H54 (cell line): ENCODE data around the gene APEX1.

Source experiments
- DNase-seq: peaks from one replicate; pipeline ENCODE4 v3.0.0; 2011; ENCODE audit warnings: low spot score, mixed read lengths; ENCODE audit not compliant: insufficient read length
- FAIRE-seq: peaks from 3 replicates; lab custom pipeline; 2011; peaks lifted over from hg19 to GRCh38; lab: Jason Lieb, UNC
- POLR2A ChIP-seq: IDR thresholded peaks from 2 replicates; pipeline ENCODE4 v1.6.1; 2011; ENCODE audit warnings: low read depth, mild to moderate bottlenecking, low read length

The APEX1 gene

DNA sequence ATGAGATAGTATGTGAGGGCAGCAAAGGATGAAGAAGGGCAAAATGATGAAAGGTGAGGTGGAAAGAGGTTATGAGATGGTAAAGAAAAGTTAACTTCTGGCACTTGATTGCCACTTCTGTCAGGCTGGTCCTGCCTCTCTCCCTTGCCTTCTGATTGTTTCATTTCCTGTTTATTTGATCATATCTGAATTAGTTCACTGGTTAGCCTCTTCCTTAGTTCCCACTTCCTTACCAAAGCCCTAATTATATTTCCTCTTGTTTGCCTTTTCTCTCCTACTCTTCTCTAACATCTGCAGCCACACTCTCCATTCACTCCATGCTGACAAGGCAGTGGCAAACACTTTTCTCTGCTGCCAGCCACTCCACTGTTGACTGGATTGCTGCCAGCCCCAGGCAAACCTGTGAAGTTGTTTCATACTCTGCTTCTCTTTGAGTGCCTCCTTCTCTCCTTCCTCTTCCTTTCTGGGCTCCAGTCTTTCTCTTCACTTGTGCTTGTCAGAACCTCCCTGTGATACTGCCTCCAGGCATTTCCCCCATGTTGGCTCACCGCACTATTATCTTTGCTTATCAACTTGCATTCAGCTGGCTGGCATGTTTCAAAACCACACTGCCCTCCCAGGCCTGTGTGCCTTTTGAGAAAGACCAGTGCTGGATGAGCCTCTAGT, 22.3 kb downstream of the APEX1 start:
- no peak for TF ChIP-seq POLR2A
- FAIRE-seq: no peak
- DNase-seq: no peak

DNA sequence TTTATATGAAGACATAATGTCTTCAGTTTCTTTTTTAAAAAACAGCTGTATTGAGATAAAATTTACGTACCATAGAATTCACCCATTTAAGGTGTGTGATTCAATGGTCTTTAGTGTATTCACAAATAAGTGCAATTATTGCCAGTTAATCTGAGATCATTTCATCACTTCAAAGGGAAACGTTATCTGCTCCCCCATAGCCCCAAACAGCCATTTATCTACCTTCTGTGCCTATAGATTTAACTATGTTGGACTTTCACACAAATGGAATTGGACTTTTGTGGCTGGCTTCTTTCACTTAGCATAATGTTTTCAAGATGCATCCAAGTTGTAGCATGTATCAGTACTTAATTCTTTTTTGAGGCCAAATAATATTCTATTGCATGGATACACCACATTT, 23.9 kb downstream of the APEX1 start:
- TF ChIP-seq POLR2A: no peak
- no peak for FAIRE-seq
- no peak for DNase-seq

DNA sequence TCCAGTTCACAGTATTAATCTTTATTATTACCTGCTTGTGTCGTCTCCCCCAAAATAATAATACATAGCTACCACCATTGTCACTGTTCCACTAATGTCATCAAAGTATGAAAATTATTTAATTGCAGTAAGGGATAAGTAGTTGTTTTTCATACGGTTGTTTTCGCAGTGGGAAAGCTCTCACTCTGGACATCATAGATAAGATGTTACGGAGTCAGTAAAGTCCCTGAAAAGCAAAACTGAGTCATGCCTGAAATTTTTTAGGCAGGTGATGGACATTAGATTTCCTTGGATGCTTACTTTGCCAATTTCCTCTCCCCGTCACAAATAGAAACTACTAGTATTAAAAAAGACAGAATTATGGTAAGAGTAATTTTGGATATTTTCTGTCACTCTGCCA, 27.4 kb downstream of the APEX1 start:
- DNase-seq (no peak), FAIRE-seq (no peak)
- TF ChIP-seq POLR2A: no peak

DNA sequence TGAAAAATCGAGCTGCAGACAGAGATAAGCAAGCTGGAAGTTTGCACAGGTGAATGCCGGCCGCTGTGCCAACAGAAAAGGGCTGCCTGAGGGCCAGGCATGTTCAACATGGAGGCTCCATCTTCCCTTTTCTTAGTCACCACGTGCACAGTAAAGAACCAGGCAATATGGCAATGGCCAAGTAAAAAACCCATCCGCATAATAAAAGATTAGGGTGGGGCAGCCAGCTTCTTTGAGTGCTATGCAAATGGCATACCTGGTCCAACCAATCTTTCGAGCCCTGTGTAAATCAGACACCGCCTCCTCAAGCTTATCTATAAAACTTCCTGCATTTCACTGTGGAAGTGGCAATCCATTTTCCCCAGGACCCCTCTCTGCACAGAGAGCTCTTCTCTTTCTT, 30.9 kb downstream of the APEX1 start:
- FAIRE-seq: no peak
- TF ChIP-seq POLR2A: no peak
- DNase-seq: no peak

DNA sequence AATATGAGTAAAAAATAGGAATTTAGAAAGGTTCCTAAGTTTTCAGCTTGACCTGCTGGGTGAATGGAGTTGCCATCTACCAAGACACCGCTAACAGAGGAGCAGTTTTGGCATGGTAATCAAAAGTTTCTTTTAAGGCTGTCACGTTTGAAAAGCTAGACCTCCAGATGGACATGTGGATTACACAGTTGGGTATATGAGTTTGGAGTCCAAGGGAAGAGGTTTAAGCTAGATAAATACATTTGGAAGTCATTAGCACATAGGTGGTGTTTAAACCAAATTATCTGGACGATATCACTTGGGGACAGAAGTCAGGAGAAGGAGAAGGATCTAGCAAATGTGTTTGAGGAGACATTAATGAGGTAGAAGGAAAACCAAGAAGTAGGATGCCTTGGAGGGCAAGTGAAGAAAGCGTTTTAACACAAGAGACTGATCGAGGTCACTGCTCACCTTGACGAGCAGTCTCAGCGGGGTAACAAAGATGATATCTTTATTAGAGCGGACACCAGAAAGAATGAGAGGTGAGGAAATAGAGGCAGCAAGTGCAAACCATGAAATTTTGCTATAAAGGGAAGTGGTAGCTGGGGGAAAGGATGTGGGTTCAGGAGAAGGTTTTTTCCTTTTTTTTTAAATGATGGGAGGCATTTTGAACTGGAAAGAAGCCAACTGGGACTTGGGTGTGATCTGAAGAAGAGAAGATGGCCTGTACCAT, 31.8 kb downstream of the APEX1 start:
- DNase-seq: no peak
- no peak for TF ChIP-seq POLR2A
- no peak for FAIRE-seq

DNA sequence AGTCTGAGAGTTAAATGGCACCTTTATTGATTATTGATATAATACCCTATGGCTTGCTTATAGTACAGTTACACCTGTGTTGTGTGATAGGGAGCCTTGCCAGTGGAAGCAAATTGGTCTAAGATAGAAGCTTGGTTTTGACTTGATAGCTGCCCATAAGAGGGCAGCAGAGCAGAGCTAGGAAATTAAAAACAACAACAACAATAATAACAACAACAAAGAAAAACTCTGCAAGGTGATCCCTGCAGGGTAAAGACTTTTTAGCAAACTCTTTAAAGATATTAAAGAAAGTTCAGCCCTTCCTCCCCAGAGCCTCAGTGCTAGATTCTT, 32.3 kb downstream of the APEX1 start:
- TF ChIP-seq POLR2A: no peak
- no peak for DNase-seq
- no peak for FAIRE-seq

DNA sequence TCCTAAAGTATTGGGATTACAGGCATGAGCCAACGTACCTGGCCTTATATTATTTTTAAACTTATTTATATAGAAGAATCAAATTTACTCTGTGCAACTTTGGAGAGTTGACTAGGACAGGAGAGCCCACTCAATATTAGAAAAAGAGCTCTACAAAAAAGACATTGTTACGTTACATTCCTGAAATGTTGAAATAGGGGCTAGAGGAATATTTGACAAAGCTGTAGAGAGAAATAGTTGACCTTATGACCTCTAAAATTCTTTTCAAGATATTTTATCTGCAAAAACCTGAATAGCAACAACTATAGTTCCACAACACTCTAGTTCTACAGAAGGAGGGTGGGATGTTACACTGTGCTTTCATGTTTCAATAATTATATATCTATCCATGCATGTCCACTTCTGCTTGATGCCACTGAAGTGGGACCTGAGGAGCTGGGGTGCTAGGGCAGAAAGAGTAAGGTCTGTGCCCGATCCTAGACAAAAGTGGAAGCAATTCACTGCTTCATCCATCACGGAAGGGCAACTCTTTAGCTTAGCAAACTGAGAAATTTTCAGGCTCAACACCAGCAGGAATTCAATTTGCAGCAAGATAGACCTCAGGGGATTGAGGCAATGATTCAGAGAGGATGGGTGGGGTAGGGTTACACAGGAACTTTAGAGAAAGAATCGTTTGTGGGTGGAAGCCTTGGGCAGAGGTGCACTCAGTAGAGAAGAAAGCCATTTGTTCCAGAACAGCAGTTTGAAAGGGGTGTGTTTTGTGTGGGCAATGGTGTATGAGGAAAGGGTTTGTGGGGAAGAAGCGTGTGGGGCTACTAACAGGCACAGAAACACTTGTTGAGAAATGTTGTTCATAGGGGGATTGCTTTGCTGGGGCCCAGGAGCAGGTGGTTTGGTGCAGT, 34.3 kb downstream of the APEX1 start:
- FAIRE-seq: no peak
- DNase-seq: no peak
- no peak for TF ChIP-seq POLR2A

DNA sequence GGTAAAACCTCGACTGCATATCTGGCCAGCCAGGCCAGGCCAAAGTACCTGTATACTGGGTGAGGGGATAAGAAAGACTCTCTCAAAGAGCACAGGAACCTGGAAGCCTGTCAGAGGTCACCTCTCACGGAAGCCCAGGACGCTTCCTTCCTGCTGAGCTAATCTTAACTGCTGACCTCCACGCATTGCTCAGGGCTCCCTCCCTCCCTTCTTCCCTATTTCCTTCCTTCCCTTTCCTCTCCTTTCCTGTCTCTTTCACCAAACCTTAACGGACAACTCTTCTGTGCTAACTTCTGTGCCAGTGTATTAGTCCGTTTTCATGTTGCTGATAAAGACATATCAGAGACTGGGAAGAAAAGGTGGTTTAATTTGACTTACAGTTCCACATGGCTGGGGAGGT, 35.5 kb downstream of the APEX1 start:
- DNase-seq (no peak), FAIRE-seq (no peak)

DNA sequence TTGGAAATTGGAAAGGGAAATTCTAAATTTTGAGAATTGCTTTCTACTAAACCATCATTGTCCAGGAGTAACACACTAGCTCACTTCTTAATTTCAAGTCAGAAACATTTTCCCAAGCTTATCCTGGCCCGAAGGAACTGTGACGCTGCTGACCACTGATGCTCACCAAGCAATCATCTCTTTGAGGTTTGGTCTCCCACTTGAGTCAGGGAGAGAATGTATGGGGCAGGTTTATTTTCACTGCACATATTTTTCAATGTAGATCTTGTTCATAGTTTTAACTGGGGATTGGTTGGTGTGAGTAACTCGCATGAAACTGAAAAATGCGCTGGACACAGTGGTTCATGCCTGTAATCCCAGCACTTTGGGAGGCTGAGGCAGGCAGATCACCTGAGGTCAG, 37.5 kb downstream of the APEX1 start:
- no peak for FAIRE-seq
- TF ChIP-seq POLR2A: no peak

More for the DNA sequence above, 35.5 kb downstream of the APEX1 start:
- TF ChIP-seq POLR2A: no peak

DNA sequence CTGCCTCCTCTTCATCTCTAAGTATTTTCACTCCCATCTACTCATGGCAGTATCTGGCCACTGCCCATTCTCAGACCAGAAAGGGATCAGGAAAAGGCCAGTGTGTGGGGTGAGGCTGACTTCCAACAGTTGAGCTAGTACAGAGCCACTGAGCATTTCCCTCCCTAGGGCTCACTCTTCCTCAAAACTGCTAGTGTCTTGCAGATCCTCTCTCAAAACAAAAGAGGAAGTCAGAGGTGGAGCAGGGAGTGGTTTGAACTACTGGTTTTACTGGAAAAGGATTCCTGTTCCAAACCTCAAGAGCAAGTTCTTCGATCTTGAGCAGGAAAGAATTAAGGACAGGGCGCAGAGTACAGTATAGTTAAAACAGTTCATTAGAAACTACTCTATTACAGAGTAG, 38.6 kb downstream of the APEX1 start:
- TF ChIP-seq POLR2A: no peak
- no peak for DNase-seq
- no peak for FAIRE-seq

More for the DNA sequence above, 37.5 kb downstream of the APEX1 start:
- DNase-seq: no peak

DNA sequence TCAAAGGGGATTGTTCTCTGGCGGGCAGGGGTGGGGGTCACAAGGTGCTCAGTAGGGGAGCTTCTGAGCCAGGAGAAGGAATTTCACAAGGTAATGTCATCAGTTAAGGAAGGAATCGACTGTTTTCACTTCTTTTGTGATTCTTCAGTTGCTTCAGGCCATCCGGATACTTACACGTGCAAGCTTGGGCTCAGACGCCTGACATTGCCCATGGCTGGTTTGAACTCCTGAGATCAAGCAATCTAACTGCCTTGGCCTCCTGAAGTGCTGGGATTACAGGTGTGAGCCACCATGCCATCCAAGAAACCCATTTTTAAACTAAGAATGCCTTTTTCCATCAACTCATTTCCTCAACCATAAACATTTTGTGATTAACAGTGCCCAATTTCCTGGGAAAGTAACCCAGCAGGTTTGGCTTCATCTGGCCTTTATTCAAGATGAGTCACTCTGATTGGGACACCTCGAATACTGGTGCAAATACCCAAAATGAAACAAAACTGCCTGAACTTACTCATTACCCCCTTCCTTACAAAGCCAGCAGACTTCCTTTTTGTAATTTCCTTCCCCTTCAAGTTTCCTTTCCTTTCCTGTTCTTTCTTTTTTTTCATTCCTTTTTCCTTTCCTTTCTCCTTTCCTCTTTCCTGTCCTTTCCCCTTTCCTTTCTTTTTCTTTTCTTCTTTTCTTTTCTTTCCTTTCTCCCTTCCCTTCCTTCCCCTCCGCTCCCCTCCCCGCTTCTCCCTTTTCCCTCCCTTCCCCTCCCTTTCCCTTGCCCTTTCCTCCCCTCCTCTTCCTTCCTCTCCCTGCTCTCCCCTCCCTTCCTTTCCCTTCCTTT, 40.1 kb downstream of the APEX1 start:
- no peak for TF ChIP-seq POLR2A
- FAIRE-seq (no peak), DNase-seq (no peak)

DNA sequence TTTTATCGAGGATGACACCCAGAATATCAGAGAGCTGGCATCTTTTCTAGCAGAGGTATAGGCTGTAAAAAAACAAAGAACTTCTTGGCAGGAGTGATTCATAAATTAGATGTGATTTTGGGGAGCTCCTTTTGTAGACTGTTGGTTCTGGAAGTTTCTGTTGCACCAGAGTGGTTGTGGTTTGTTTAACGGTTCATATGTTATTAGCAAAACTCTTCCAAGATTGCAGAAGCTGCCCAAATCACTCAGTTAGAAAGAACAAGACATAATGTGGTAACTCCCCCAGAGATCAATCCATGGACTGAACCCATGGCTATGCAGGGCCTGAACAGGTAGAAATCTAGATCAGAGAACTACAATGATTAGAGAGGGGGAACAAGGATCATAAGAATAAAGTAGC, 43.6 kb downstream of the APEX1 start:
- no peak for TF ChIP-seq POLR2A
- FAIRE-seq: no peak
- DNase-seq: no peak

DNA sequence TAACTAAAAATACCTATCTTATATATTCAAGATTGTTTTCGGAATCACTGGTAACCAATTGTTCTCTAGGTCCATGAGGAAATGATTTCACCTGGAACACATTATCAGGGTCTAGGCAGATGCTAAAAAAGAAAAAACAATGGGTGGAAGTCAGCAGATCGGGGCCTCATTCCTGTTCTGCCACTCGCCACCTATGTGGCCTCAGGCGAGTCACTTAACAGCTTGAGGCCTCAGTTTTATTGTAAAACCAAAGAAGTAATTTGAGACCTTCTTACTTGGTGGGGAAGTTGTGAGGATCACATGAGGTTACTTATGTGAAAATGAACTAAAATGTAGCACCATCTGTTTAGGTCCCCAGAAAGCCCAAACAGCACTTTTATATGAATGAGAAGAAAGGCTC, 44.1 kb downstream of the APEX1 start:
- DNase-seq: no peak
- FAIRE-seq: no peak
- no peak for TF ChIP-seq POLR2A
